ENCODE data around the gene POMGNT2. TPM values are rescaled to one million over a fixed set of nuclear protein-coding genes. Genes with fewer than 3 reads are reported as not detected.

The POMGNT2 gene
- total RNA-seq, 1 experiment from 2014 or later, result 15.5 TPM

GRCh38 chr3:43091481-43091880 lies 14.4 kb downstream of the POMGNT2 start:
- no peak for DNase-seq
- H3K36me3 Mint-ChIP-seq (ENCODE audit: insufficient read depth, unreplicated experiment), result no peaks in the 10 kb centered on the region
- H3K27ac Mint-ChIP-seq (ENCODE audit: unreplicated experiment), result no peak overlapping the region
- BruUV-seq (replicated peaks), result no TSS peak
- CTCF ChIA-PET, result no interaction called here
- TF ChIP-seq, protein P1, sequence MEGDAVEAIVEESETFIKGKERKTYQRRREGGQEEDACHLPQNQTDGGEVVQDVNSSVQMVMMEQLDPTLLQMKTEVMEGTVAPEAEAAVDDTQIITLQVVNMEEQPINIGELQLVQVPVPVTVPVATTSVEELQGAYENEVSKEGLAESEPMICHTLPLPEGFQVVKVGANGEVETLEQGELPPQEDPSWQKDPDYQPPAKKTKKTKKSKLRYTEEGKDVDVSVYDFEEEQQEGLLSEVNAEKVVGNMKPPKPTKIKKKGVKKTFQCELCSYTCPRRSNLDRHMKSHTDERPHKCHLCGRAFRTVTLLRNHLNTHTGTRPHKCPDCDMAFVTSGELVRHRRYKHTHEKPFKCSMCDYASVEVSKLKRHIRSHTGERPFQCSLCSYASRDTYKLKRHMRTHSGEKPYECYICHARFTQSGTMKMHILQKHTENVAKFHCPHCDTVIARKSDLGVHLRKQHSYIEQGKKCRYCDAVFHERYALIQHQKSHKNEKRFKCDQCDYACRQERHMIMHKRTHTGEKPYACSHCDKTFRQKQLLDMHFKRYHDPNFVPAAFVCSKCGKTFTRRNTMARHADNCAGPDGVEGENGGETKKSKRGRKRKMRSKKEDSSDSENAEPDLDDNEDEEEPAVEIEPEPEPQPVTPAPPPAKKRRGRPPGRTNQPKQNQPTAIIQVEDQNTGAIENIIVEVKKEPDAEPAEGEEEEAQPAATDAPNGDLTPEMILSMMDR (IDR thresholded peaks at IDR 0.05; ENCODE audit: unreplicated experiment), result no peak
- no peaks in the 10 kb centered on the region for H3K9me3 Mint-ChIP-seq (ENCODE audit: low read depth, unreplicated experiment)
- no peaks in the 10 kb centered on the region for H3K4me1 Mint-ChIP-seq (ENCODE audit: low read depth, unreplicated experiment)
- no peaks in the 10 kb centered on the region for H3K27me3 Mint-ChIP-seq (ENCODE audit: unreplicated experiment)
- no peak overlapping the region for H3K4me3 Mint-ChIP-seq (ENCODE audit: low read depth, unreplicated experiment)
- intact Hi-C loops (cut with micrococcal nuclease; ENCODE audit: unreplicated experiment), result no loop called here

DNA sequence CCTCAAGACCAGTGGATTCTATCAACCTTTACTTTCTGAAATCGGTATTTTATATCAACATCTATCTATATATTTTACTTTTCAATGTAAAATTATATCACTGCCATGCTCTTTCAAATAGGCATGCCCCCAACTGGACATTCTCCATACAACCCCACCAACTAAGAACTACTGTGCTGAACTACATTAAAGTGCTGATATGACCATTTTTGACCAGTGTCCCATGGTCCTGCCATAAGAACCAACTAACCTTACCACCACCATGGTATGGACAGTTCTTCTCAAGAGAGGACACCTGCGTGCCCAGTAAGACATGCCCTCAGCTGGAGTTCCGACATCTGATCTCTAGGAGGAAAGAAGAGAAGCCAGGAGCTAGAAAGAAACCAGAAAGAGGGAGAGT lies 15.6 kb downstream of the POMGNT2 start:
- CTCF ChIA-PET, result no interaction called here
- BruUV-seq (replicated peaks), result no TSS peak
- intact Hi-C loops (cut with micrococcal nuclease; ENCODE audit: unreplicated experiment), result no loop called here

DNA sequence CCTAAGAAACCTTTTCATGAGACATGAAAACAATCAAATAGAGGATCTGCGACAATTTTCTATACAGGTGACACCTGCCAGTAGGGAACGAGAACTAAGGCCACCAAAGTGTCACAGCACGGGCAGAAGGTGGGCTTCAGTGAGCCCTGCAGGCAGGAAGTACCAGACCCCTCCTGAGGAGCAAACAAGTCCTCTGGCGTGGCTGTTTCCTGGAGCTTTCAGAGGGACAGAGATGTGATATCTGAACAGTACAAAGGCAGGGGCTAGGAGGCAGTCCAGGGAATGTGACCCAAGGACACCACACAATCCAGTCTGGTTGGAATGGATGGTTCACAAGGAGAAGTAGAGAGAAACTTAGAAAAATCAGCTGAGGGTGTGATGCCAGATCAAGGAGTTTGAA lies 16.8 kb downstream of the POMGNT2 start:
- CTCF ChIA-PET, result no interaction called here
- DNase-seq, result no peak
- no peaks in the 10 kb centered on the region for H3K4me1 Mint-ChIP-seq (ENCODE audit: low read depth, unreplicated experiment)
- H3K36me3 Mint-ChIP-seq (ENCODE audit: insufficient read depth, unreplicated experiment), result no peaks in the 10 kb centered on the region
- no peak overlapping the region for H3K27ac Mint-ChIP-seq (ENCODE audit: unreplicated experiment)
- no peak overlapping the region for H3K4me3 Mint-ChIP-seq (ENCODE audit: low read depth, unreplicated experiment)
- no peaks in the 10 kb centered on the region for H3K27me3 Mint-ChIP-seq (ENCODE audit: unreplicated experiment)
- BruUV-seq (replicated peaks), result no TSS peak
- intact Hi-C loops (cut with micrococcal nuclease; ENCODE audit: unreplicated experiment), result no loop called here
- TF ChIP-seq, protein P1 (IDR thresholded peaks at IDR 0.05; ENCODE audit: unreplicated experiment), result no peak
- no peaks in the 10 kb centered on the region for H3K9me3 Mint-ChIP-seq (ENCODE audit: low read depth, unreplicated experiment)

More for the DNA sequence above, 15.6 kb downstream of the POMGNT2 start:
- Mint-ChIP-seq H3K27me3 (ENCODE audit: unreplicated experiment) (no peaks in the 10 kb centered on the region), H3K27ac (ENCODE audit: unreplicated experiment) (no peak overlapping the region), H3K36me3 (ENCODE audit: insufficient read depth, unreplicated experiment) (no peaks in the 10 kb centered on the region), H3K9me3 (ENCODE audit: low read depth, unreplicated experiment) (no peaks in the 10 kb centered on the region), H3K4me1 (ENCODE audit: low read depth, unreplicated experiment) (no peaks in the 10 kb centered on the region), H3K4me3 (ENCODE audit: low read depth, unreplicated experiment) (no peak overlapping the region)
- TF ChIP-seq, protein P1 (IDR thresholded peaks at IDR 0.05; ENCODE audit: unreplicated experiment), result no peak
- no peak for DNase-seq

DNA sequence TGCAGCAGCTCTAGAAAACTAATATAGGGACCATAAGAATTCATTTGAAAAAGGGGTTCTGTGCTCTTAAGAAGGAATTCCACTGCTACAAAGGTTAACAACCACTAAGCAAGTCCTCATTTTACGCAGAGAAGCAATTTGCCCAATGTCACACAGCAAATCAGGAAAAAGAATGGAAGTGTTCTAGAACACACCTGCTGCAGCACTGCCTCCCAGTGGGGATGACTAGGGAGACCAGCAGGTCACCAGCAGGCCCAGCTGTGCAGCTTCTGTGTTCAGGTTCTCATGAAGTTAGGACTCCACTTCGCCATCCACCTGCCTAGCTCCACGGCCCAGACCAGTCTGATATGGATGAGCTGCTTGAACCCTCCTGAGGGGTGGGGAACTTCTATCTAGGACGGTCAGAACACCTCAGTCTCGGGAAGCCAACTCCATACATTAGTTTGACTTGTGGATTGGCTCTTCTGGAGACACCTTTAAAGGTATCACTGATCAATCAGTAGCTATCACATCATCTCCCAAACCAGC lies 18.6 kb downstream of the POMGNT2 start:
- H3K27ac Mint-ChIP-seq (ENCODE audit: unreplicated experiment), result no peak overlapping the region
- CTCF ChIA-PET, result interaction anchor here (0.8 kb wide), 1 partner anchor 126 kb away, joined by 3 read pairs; no protein-coding TSS in a partner anchor
- TF ChIP-seq, protein P1 (IDR thresholded peaks at IDR 0.05; ENCODE audit: unreplicated experiment), result no peak
- H3K36me3 Mint-ChIP-seq (ENCODE audit: insufficient read depth, unreplicated experiment), result no peaks in the 10 kb centered on the region
- H3K9me3 Mint-ChIP-seq (ENCODE audit: low read depth, unreplicated experiment), result no peaks in the 10 kb centered on the region
- no peaks in the 10 kb centered on the region for H3K4me1 Mint-ChIP-seq (ENCODE audit: low read depth, unreplicated experiment)
- no TSS peak for BruUV-seq (replicated peaks)
- intact Hi-C loops (cut with micrococcal nuclease; ENCODE audit: unreplicated experiment), result no loop called here
- no peak overlapping the region for H3K4me3 Mint-ChIP-seq (ENCODE audit: low read depth, unreplicated experiment)
- no peaks in the 10 kb centered on the region for H3K27me3 Mint-ChIP-seq (ENCODE audit: unreplicated experiment)
- DNase-seq, result no peak
